Measurements from ENCODE around the gene CNIH3. TPM values are rescaled to one million over a fixed set of nuclear protein-coding genes. Genes with fewer than 3 reads are reported as not detected.

Gene CNIH3
- total RNA-seq, 2 donors from 2014 or later, result 0.33 to 1.3 TPM

- Histone ChIP-seq H3K4me3 (no peak overlapping the region), H3K9me3 (no peaks in the 10 kb centered on the region), H3K27ac (no peak overlapping the region), H3K4me1 (no peaks in the 10 kb centered on the region), H3K36me3 (no peaks in the 10 kb centered on the region), H3K27me3 (no peaks in the 10 kb centered on the region)
- TF ChIP-seq CTCF (IDR thresholded peaks at IDR 0.05), result no peak
- no peak for DNase-seq (ENCODE audit: low spot score)
Measured at GRCh38 chr1:224782281-224783000, 166.3 kb downstream of the CNIH3 start.

- Histone ChIP-seq H3K36me3 (no peaks in the 10 kb centered on the region), H3K4me1 (no peaks in the 10 kb centered on the region), H3K9me3 (no peaks in the 10 kb centered on the region), H3K27ac (no peak overlapping the region), H3K4me3 (no peak overlapping the region), H3K27me3 (no peaks in the 10 kb centered on the region)
- TF ChIP-seq CTCF (IDR thresholded peaks at IDR 0.05), result no peak
- no peak for DNase-seq (ENCODE audit: low spot score)
Measured at GRCh38 chr1:224783006-224783651, 167.0 kb downstream of the CNIH3 start.

GRCh38 chr1:224784265-224785039 is 168.3 kb downstream of the CNIH3 start:
- no peak for TF ChIP-seq CTCF (IDR thresholded peaks at IDR 0.05)
- Histone ChIP-seq H3K36me3 (no peaks in the 10 kb centered on the region), H3K4me1 (no peaks in the 10 kb centered on the region), H3K4me3 (no peak overlapping the region), H3K27me3 (no peaks in the 10 kb centered on the region), H3K9me3 (no peaks in the 10 kb centered on the region), H3K27ac (no peak overlapping the region)
- DNase-seq (ENCODE audit: low spot score), result no peak

GRCh38 chr1:224785040-224785328 is 168.9 kb downstream of the CNIH3 start:
- Histone ChIP-seq H3K27ac (no peak overlapping the region), H3K4me1 (no peaks in the 10 kb centered on the region), H3K36me3 (no peaks in the 10 kb centered on the region), H3K27me3 (no peaks in the 10 kb centered on the region), H3K9me3 (no peaks in the 10 kb centered on the region), H3K4me3 (no peak overlapping the region)
- TF ChIP-seq CTCF (IDR thresholded peaks at IDR 0.05), result no peak
- DNase-seq (ENCODE audit: low spot score), result no peak

- Histone ChIP-seq H3K4me1 (no peaks in the 10 kb centered on the region), H3K36me3 (no peaks in the 10 kb centered on the region), H3K27ac (no peak overlapping the region), H3K4me3 (no peak overlapping the region), H3K27me3 (no peaks in the 10 kb centered on the region), H3K9me3 (no peaks in the 10 kb centered on the region)
- DNase-seq (ENCODE audit: low spot score), result no peak
- TF ChIP-seq CTCF (IDR thresholded peaks at IDR 0.05), result no peak
Measured at GRCh38 chr1:224785622-224786021, 169.5 kb downstream of the CNIH3 start.
